ENCODE data around the gene SH3D19.

GRCh38 chr4:151074416-151074916, 250.9 kb downstream of the SH3D19 start:
- TF ChIP-seq EZH2 (IDR thresholded peaks at IDR 0.05) (no peak), CTCF (IDR thresholded peaks at IDR 0.05) (no peak)
